ENCODE data around the gene ANAPC2.

GRCh38 chr9:137225699-137226331 lies 37.5 kb upstream of the ANAPC2 start:
- TF ChIP-seq CTCF (IDR thresholded peaks at IDR 0.05), result no peak
- TF ChIP-seq POLR2A (IDR thresholded peaks at IDR 0.05), result no peak

Data from suprapubic skin (tissue), 3 donors.